HepG2 (cell line): ENCODE data around the gene CUL9. TPM values are rescaled to one million over a fixed set of nuclear protein-coding genes. Genes with fewer than 3 reads are reported as not detected.

Experiments used
- CC2D1A ChIP-seq: sonication (generic); formaldehyde crosslinking; IDR thresholded peaks from 2 replicates; pipeline ENCODE4 v1.8.1; 2023; ENCODE audit warnings: mild to moderate bottlenecking, missing genetic modification reagents
- DNMT1 ChIP-seq: sonication (generic); formaldehyde crosslinking; IDR thresholded peaks from 2 replicates; pipeline ENCODE4 v1.5.1; 2020; ENCODE audit warnings: mild to moderate bottlenecking, missing genetic modification reagents
- ISX ChIP-seq: sonication (generic); formaldehyde crosslinking; conservative IDR thresholded peaks from 2 replicates; pipeline ENCODE4 v1.5.0; 2020; ENCODE audit warnings: missing genetic modification reagents
- KIAA2018 ChIP-seq: sonication (generic); formaldehyde crosslinking; IDR thresholded peaks from 2 replicates; pipeline ENCODE4 v1.5.0; 2020; ENCODE audit warnings: mild to moderate bottlenecking, missing genetic modification reagents, borderline replicate concordance
- KLF16 ChIP-seq, 2 experiments: sonication (generic) in 1 of 2; formaldehyde crosslinking in 1 of 2; IDR thresholded peaks; 2 replicates each; pipeline versions ENCODE4 v1.6.1 to v1.8.0; 2016 to 2023; ENCODE audit warnings: missing genetic modification reagents in 2 of 2, missing compliant biosample characterization in 1 of 2
- MAF1 ChIP-seq: sonication (generic); formaldehyde crosslinking; IDR thresholded peaks from 2 replicates; pipeline ENCODE4 v1.5.0; 2020; ENCODE audit warnings: missing genetic modification reagents, borderline replicate concordance
- MTA1 ChIP-seq: sonication (generic); formaldehyde crosslinking; IDR thresholded peaks from 2 replicates; pipeline ENCODE4 v1.4.0; 2020; ENCODE audit warnings: missing genetic modification reagents, mild to moderate bottlenecking, borderline replicate concordance
- MYC ChIP-seq: sonication (generic); formaldehyde crosslinking; IDR thresholded peaks from 2 replicates; pipeline ENCODE4 v1.9.0; 2021; ENCODE audit warnings: missing genetic modification reagents, borderline replicate concordance
- SRSF4 ChIP-seq: fragments of 200-400 bp; formaldehyde crosslinking; IDR thresholded peaks from one replicate; pipeline ENCODE4 v1.6.1; 2018; ENCODE audit warnings: mild to moderate bottlenecking, low read depth, low read length, moderate library complexity; ENCODE audit not compliant: poor library complexity, severe bottlenecking
- ZMYM3 ChIP-seq: sonication (generic); formaldehyde crosslinking; IDR thresholded peaks from 2 replicates; pipeline ENCODE4 v1.5.1; 2020; ENCODE audit warnings: mild to moderate bottlenecking, missing genetic modification reagents
- ZNF484 ChIP-seq: sonication (generic); formaldehyde crosslinking; IDR thresholded peaks from 2 replicates; pipeline ENCODE4 v1.5.1; 2020; ENCODE audit warnings: mild to moderate bottlenecking, low read depth, missing genetic modification reagents, borderline replicate concordance
- ZNF619 ChIP-seq: sonication (generic); formaldehyde crosslinking; IDR thresholded peaks from 2 replicates; pipeline ENCODE4 v1.4.0; 2020; ENCODE audit warnings: mild to moderate bottlenecking, missing genetic modification reagents
- ZNF660 ChIP-seq: sonication (generic); formaldehyde crosslinking; IDR thresholded peaks from 2 replicates; pipeline ENCODE4 v1.5.1; 2020; ENCODE audit warnings: mild to moderate bottlenecking, low read depth, missing genetic modification reagents, borderline replicate concordance
- polyA plus RNA-seq, 8 experiments: library from polyadenylated mRNA; depleted of rRNA in 3 of 8; stranded (reverse) in 7 of 8; unstranded in 1 of 8; fragments of >200 nt; fragmentation: Illumina TruSeq in 4 of 8; extraction: Trizol in 4 of 8; gene quantifications; 2 replicates each; pipeline versions ENCODE4 v1.2.1 to v1.2.3, GENCODE V29; 2011 to 2016; ENCODE audit warnings: low read depth in 4 of 8, missing spikeins in 1 of 8, mixed read lengths in 1 of 8; ENCODE audit not compliant: insufficient read depth in 1 of 8
- total RNA-seq, 5 experiments: library from RNA; depleted of rRNA; stranded (reverse); fragments of >200 nt; fragmentation: Illumina TruSeq; extraction: Trizol; gene quantifications; 2 replicates each; pipeline ENCODE4 v1.2.3, GENCODE V29; 2016; ENCODE audit warnings: low read depth in 1 of 5
- TF ChIP-seq, protein P1 (sequence below), 2 experiments: sonication (generic) in 1 of 2; formaldehyde crosslinking in 1 of 2; IDR thresholded peaks; 2 replicates each; pipeline versions ENCODE4 v1.6.1 to v1.9.0; 2014 to 2022; ENCODE audit warnings: antibody characterized with exemption in 1 of 2, borderline replicate concordance in 1 of 2, inconsistent platforms in 1 of 2, low read depth in 1 of 2, missing genetic modification reagents in 1 of 2

Gene CUL9
- total and polyA plus RNA-seq, 2 of the 13 experiments (the other 11 are each of a cell fraction or from before 2014, with no cell fraction given): 11.4 to 13.7 TPM

DNA sequence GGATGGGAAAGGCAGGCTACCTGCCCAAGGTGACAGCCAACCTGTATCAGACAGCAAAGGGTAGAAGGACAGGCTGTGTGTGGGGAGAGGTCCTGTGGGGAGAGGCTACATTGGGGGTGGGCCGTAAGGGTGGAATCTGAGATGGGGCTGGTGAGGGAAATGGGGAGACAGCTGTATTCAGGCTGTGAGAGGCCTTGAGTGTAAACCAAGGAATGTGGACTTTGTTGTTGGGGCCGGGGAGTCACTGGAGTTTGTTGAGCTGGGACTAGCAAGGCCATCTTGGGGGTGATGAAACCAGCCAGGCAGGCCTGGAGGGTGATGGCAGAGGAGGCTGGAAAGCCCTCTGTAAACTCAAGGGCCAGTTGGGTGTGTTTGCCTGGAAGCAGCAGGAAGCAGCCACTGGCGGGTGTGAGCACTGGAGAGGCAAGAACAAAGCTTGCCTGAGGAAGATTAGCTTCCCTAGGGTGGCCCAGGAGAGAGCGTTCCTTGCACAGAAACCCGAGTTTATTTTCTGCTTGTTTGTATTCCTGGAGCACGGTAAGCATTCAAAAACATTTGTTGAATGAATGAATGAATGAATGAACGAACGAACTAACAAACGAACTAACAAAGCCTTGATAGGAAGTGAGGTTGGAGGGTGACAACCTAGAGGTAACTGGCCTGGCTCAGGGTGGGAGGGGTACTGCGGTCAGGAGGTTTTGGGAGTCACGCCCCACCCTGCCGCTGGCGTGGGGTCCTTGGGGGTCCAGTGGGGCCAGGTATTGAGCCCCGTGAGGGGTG lies 80.2 kb downstream of the CUL9 start (continued):
- TF ChIP-seq ZNF660 (CRISPR knock-in tag): no peak
- no peak for TF ChIP-seq SRSF4
- TF ChIP-seq CC2D1A (CRISPR knock-in tag): no peak
- TF ChIP-seq, protein P1, sequence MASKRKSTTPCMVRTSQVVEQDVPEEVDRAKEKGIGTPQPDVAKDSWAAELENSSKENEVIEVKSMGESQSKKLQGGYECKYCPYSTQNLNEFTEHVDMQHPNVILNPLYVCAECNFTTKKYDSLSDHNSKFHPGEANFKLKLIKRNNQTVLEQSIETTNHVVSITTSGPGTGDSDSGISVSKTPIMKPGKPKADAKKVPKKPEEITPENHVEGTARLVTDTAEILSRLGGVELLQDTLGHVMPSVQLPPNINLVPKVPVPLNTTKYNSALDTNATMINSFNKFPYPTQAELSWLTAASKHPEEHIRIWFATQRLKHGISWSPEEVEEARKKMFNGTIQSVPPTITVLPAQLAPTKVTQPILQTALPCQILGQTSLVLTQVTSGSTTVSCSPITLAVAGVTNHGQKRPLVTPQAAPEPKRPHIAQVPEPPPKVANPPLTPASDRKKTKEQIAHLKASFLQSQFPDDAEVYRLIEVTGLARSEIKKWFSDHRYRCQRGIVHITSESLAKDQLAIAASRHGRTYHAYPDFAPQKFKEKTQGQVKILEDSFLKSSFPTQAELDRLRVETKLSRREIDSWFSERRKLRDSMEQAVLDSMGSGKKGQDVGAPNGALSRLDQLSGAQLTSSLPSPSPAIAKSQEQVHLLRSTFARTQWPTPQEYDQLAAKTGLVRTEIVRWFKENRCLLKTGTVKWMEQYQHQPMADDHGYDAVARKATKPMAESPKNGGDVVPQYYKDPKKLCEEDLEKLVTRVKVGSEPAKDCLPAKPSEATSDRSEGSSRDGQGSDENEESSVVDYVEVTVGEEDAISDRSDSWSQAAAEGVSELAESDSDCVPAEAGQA (IDR thresholded peaks at IDR 0.05; ENCODE audit: low read depth): no peak
- TF ChIP-seq, protein P1 (CRISPR knock-in tag; IDR thresholded peaks at IDR 0.05; ENCODE audit: borderline replicate concordance): no peak
- TF ChIP-seq MTA1 (CRISPR knock-in tag): 0 out of 2 replicates have a peak, but pooled peaks have one; percentile 38
- no peak for TF ChIP-seq MAF1 (CRISPR knock-in tag)
- no peak for TF ChIP-seq KIAA2018 (CRISPR knock-in tag)
- peak in 1 of 2 experiments; percentile 67; a peak in 1 of 4 replicates for TF ChIP-seq KLF16 (CRISPR knock-in tag; IDR thresholded peaks at IDR 0.05)
- TF ChIP-seq ZNF619 (CRISPR knock-in tag): peak; percentile 59; the same call in 1 of the 2 replicates
- peak; percentile 15; the same call in 1 of the 2 replicates for TF ChIP-seq MYC
- TF ChIP-seq DNMT1 (CRISPR knock-in tag): no peak
- TF ChIP-seq ZNF484 (CRISPR knock-in tag): no peak
- TF ChIP-seq ISX (CRISPR knock-in tag): no peak
- TF ChIP-seq ZMYM3 (CRISPR knock-in tag): peak; percentile 35; the same call in 1 of the 2 replicates
